Left renal cortex interstitium (tissue), 4 donors: Measurements from ENCODE around the gene PPP1R1A. TPM values are rescaled to one million over a fixed set of nuclear protein-coding genes. Genes with fewer than 3 reads are reported as not detected.

ENCODE experiments used
- DNase-seq, 4 donors: peaks; one replicate each; pipeline ENCODE4 v3.0.0-alpha.2; 2013; ENCODE audit warnings: low read depth in 4 of 4, low spot score in 2 of 4, missing footprints in 1 of 4
- polyA plus RNA-seq, 4 donors: library from polyadenylated mRNA; unstranded; fragments of 120-200 nt; gene quantifications; one replicate each; pipeline ENCODE4 v1.2.1, GENCODE V29; 2013; ENCODE audit not compliant: insufficient read length in 4 of 4

Gene PPP1R1A, protein sequence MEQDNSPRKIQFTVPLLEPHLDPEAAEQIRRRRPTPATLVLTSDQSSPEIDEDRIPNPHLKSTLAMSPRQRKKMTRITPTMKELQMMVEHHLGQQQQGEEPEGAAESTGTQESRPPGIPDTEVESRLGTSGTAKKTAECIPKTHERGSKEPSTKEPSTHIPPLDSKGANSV
- 10 to 100 TPM; 53.9 to 56.0 (median 54.6) TPM for polyA plus RNA-seq

DNA sequence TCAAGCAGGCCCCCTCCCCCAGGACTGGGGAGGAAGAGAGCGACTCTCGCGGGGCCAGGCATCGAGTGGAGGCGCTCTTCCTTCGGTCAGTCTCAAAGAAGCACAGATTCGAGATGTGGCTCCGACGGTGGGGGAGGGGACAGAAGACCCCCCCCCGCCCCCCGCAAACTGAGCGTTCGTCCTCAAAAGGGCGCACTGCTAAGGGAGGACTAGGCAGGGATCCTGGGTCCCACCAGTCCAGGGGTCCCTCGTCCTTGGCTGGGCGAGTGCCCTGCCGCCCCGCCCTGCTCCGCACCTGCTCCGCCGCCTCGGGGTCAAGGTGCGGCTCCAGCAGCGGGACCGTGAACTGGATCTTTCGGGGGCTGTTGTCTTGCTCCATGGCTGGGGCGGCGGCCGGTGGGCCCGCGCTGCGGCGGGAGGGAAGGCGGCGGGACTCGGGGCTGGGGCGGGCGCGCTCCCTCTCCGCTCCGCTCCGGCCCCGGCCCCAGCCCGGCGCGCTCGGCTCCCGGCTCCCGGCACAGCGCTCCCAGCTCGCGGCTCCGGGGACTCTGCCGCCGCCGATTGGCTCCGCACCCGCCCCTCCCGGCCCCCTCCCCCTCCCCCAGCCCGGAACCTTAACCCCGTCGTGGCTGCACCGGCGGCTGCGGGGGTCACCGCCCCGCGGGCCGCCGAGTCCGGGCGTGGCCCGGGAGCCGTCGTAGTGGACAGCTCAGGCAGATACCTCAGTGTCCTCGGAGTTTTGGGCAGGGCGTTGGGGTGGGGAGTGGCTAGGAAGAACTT is at the start of gene PPP1R1A:
Gene PPP1R1A, minus strand, starts transcription at position 550 of the 780 bp plus-strand sequence. Its CDS starts 171 bp downstream, at position 379.
- DNase-seq = no peak

DNA sequence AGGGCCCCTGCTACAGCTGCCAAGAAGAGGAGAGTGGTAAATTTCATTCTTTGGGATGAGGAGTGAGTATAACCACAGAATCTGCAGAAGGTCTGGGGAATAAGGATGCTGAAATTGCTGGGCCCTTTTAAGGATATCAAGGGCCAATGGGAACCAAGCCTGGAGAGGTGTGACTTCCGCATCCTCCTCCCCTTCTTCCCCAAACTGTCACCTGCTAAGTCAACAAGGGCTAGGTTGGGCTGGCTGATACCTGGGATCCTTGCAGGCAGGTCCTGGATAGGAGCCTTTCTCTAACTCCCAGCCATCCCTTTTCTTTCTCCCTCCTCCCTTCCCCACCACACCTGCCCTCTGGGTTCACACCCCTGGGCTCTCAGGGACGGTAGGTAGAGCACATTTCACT is 46.3 kb upstream of the PPP1R1A start, which contains the start of gene LACRT:
Gene LACRT, minus strand, starts transcription at position 101 of the 400 bp plus-strand sequence. Its CDS starts 54 bp downstream, at position 47.
- no peak for DNase-seq

DNA sequence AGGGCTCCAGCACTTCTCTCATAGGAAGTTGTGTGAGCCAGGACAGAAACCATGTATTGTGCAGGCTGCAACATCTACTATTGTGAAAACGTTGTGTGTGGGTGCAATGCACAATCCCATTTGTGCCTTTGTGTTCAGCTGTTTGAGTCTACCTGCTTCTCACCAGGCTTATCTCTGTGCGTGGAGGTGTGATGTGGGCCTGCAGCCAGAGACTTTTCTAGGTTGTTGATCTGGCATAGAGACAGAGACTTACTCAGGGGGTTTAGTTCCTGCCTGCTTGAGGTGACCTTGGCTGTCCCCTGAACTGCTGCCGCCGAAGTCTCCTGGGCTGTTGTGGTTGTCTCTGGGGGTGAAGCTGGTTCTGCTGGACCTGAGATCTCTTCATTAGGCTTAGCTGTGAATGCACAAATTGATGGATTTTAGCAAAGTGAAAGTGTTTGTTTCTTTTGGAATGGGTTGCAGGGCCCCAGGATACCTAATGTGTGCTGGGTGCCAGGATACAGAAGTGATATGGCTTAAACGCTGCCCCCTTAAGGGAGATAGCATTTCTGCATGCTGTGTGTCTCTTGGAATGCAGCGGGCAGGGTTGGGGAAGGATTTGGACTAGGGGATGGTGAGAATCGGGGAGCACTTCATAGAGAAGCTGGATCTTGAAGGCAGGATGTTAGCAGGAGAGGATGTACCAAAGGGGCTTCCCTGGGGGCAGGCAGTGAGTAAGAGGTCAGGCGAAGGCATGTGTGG is 43.7 kb upstream of the PPP1R1A start:
- DNase-seq = no peak

DNA sequence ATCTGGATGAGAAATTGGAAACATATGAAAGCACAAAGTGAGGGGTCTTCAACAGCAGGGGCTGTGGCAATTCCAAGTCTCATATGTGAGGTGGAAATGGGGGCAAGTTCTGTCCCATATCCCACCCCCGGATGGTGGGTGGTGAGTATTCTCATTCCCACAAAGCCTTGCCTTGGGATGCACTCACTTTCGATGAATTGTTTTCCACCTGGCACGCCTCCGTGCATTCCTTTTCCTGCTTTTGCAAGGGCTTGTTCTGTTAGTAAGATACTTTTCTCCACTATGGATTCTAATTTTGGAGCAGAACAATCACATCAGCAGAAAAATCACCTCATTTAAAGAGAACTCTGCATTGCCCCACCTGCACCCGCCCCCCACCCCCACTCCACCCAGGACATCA is 43.1 kb upstream of the PPP1R1A start:
- no peak for DNase-seq

DNA sequence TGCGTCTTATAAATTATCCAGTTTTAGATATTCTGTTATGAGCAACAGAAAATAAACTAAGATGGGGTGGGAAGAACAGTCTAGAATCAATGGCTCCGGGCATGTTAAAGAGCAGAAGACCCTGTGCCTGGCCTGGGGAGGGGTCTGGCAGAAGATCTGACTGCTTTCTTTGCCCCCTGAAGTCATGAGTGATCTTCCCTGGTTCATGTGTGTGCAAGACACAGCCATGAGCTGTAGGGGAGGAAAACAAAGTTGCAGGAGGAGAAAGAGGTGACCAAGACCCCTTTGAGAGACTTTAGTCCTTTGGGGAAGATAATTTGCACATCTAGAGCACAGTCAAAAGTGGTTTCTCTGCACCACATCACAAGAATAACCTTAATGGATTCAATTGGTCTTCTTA is 41.5 kb upstream of the PPP1R1A start:
- DNase-seq = no peak

DNA sequence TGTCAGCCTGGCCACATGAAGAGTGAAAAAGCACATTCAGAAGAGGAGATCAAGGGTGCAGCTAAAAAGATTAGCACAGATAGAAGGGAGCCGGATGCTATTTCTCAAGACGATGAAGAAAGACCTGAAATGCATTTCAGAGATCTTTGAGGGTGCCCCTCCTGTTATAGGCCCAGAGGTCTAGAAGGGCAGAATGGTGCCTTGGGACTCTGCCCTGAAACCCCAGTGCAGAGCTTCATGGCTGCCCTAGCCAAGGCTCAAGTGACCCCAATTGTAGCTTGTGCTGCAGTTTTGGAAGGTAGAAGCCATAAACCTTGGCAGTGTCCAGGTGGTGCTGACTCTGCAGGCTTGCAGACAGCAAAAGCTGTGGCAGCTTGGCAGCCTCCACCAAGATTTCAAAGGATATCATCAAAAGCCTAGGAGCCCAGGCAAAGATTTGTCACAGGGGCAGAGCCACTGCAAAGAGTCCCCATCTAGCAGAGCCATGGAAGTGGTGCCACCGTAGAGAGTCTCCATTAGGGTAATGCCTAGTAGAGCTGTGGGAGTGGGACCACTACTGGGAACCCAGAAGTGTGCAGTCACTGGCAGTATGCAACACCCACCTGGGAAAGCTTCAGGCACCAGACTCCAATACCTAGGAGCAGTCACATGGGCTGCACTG is 39.9 kb upstream of the PPP1R1A start:
- DNase-seq = no peak

DNA sequence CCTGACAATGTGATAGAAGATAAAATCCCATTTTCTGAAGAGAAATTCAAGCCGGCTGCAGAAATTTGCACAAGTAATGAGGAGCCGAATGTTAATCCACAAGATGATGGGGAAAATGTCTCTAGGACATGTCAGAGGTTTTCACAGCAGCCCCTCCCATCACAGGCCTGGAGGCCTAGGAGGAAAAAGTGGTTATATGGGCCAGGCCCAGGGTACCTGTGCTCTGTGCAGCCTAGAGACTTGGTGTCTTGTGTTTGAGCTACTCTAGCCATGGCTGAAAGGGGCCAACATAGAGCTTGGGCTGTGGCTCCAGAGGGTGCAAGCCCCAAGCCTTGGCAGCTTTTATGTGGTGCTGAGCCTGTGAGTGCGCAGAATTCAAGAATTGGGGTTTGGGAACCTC is 38.8 kb upstream of the PPP1R1A start:
- no peak for DNase-seq

DNA sequence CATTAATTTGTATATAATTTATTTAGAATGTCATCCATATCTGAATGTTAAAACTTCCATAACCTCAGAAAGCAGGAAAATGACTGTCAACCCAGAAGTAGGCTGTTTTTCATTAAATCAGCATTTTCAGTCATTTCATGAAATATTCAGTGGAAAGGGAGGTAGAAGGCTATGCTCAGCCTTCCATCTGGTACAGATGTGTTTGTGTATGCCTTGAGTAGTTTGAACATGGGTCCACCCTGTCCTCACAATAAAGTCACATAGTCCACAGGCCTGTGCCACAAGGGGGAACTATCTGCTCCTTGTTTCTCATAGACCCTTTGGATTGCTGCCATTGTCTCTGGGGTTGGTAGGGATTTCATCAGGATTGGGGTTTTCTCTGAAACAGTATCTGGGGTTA is 37.1 kb upstream of the PPP1R1A start:
- no peak for DNase-seq

DNA sequence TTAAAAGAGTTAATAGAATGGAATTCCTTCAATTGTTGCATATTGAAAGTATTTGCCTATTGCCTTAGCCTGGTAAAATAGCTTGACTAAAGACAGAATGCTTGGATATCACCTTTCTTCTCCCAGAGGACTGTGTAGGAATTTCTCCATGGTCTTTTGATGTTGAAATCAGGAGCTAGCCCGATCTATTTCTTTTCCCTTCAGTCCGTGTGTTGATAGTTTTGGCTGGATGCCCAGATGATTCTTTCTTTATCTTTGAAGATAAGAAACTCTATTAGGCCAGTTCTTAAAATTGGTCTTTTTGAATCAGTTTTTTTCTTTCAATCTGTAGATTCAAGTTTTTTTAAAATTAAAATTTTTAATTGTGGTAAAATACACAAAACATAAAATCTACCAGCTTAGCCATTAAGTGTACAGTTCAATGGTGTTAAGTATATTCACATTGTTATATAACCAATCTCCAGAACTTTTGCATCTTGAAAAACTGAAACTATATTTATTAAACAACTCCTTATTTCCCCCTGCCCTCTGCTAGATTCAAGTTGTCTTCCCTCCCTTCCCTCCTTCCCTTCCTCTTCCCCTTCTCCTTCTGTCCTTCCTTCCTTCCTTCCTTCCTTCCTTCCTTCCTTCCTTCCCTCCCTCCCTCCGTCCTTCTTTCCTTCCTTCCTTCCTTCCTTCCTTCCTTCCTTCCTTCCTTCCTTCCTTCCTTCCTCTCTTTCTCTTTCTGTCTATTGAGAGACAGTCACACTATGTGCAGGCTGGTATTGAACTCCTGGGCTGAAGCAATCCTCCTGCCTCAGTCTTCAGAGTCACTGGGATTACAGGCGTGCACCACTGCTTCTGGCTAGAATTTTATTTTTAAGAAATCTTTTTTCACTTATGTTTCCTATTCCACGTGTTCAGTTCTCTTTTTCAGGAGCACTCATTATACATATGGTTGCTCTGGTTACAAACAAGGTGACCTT is 36.1 kb upstream of the PPP1R1A start:
- DNase-seq = no peak

DNA sequence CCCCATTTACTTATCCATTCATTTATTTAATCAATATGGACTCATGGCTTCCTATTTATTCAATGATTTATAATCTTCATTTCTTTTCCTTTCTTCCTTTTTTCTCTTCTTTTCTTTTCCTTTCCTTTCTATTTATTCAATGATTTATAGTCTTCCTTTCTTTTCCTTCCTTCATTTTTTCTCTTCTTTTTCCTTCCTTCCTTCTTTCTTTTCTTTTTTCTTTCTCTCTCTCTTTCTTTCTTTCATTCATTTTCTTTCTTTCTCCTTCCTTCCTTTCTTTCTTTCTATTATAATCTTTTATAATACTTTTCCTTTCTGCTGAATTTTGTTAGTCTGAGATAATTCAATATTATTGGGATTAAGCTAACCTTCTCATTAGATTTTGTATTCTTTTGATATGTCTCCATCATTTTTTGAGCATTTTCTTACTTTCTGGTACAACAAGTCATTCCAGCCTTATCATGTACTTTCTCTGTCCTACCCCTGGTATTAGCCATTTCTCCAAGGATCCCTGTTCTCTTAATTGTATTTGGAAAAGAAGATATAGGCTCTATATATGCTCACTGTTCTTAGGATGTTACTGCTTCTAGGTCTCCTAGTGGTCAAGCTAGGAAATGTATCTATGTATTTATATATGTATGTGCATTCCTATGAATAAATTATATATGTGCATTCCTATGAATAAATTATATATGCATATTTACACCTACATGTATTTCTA is 34.2 kb upstream of the PPP1R1A start:
- no peak for DNase-seq

DNA sequence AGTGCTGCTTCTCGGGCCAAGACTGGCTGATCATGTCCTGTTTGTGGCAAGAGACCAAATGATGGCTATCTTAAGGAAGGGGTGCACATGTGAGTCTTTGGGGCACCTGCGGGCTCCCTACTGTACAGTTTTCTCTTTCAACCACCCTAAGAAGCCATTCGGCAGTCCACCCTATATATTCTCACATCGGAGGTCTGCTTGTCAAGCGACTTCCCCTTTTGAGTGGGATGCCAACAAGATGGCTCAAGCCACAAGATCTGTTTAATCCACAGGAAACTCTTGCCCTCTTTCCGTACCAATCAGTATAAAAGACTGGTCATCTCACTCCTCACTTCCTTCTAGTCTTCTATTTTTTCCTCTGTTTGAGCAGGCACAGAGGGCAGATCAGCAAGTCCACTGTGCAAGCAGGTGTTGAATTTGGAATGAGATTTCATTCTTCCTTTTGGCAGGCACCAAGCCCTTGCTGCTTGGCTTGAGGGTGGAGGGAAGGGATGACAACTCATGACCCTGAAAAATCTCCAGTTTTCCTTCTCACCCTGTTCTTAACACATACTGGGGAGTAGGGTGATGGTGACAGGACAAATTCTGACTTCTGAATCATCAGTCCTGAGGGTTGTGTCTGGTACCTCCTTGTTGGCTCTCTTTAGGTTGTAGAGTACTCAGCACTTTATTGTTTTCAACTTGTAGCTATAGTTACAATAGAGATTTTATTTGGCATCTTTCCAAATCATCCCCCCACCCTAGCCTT is 28.6 kb upstream of the PPP1R1A start:
- DNase-seq = no peak

DNA sequence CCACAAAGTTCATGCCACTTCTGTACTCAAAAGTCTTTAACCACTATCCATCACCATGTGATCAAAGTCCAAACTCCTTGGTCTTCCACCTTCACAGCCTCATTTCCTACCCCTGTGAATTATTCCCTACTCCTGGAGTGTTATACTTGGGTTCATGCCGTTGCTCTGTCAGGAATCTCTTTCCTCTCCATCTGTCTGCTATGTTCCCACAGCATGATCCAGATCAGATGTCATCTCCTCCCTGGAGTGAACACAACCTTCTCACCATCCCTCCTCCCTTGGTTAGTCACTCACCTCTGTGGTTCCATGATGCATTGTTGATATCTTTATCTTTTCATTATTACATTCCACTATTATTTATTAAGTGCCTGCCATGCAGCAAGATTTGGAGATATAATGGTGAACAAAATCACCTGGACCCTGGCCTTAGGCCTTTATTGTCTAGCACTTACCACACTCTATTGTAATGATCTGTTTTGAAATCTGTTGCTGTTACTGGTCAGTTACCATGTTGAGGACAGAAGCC is 23.8 kb upstream of the PPP1R1A start:
- no peak for DNase-seq

DNA sequence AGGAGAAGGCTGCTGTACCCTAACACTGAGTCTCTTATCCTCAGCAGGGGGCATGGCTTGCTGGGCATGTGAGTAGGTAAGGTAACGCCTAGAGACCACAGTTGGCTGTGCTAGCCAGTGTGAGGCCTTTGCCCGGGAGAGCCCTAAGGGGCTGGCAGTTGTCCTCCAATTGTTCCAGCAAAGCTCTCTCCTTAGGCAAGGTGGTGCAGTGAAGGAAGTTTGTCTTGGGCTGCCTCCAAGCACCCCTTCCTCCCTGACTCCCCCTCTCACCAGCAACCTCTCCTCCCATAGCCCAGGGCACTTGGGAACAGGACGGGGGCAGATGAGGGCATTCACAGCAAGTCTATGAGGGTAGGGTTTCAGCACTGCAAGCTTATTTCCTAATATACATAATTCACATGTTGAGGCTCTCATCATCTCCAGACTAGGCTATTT is 23.3 kb upstream of the PPP1R1A start:
- DNase-seq = no peak

DNA sequence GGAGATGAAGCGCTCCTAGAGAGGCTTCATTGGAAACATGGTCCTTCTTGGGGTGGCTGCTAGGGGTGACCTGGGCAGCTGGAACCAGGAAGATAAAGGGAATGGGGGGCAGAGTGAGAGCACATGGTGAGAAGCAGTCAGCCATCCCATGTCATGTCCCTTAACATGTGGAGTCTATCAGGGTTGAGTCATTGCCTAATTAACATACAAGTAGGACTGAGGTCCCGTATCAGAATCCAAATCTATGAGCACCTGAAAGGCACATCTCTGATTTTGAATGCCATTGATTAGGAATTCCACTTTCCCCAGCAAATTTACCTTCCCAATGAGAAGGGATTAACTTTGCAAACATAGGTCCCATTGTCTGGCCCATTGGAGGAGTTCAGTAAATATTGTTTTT is 20.3 kb upstream of the PPP1R1A start:
- DNase-seq = no peak

DNA sequence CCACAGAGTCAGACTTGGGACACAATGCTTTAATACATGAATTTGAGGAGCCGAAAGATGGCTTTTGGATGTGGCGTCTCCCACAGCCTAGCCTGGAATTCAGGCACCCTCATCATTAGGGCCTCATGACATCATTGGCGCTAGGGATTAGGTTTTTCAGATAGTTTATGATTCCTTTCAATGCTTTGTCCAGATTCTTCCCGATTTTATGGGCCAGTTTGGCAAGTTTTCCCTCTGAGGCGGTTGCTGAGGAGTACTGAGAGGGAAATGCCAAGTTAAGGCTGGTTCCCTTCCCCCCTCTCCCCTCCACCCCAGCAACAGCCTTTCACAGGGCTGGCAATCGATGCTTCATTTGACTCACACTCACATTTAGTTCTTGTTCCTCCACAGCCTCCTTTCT is 19.7 kb upstream of the PPP1R1A start:
- DNase-seq = no peak

DNA sequence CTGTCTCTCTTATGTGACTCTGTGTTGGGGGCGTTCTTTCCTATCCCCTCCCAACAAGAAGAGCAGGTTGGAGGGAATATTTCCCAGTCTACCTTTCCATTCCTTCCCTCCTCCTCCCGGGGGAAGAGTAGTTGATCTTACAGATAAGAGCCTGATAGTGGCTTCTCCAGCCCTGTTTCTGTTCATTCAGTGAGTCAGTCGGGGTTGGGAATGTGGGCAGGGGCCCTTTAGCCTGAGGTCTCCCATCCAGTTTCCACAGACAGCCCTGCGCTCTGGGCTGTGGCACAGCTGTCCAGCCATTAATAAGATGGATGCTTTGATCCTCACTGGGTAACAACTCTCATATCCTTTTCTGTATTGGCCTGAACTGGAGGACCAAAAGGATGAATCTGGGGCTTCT is 18.1 kb upstream of the PPP1R1A start:
- no peak for DNase-seq

DNA sequence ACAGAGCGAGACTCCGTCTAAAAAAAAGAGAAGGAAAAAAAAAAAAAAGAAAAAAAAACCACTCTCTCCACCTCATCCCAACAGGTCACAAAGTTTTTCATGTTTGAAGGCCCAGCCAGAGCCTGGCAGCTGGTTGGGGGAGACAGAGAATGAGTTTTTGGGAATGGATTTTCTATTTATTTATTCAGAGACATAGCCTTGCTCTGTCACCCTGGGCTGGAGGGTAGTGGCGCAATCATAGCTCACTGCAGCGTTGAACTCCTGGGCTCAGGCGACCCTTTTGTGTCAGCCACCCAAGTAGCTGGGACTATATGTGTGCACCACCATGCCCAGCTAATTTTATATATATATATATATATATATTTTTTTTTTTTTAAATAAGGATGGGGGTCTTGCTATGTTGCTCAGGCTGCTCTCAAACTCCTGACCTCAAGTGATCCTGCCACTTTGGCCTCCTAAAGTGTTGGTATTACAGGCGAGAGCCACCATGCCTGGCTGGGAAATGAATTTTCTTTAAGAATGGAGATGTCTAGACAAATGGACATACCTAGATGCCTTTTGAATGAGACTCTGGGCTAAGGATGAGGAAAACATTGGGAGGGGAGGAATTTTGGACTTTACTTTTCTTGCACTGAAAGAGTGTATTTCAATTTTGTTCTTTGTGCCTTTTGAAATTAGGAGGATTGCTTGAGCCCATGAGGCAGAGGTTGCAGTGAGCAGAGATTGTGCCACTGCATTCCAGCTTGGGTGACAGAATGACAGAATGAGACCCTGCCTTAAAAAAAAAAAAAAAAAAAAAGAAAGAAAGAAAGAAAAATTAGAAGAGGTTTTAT is 16.9 kb upstream of the PPP1R1A start:
- no peak for DNase-seq
